Kidney (tissue), 14 donors: ENCODE results near the gene LAMP5. TPM values are rescaled to one million over a fixed set of nuclear protein-coding genes. Genes with fewer than 3 reads are reported as not detected.
A peak's percentile ranks its signal among the peaks of the same experiment; 100 is the strongest.

Source experiments
- DNase-seq, 5 donors: peaks; one replicate each; pipeline ENCODE4 v3.0.0-alpha.2; 2013 to 2020
- FAIRE-seq: peaks from 2 replicates; lab custom pipeline; 2012; peaks lifted over from hg19 to GRCh38; lab: Jason Lieb, UNC
- H3K27ac ChIP-seq, 2 donors: one replicate each; pipeline ENCODE4 v1.7.0; 2013; ENCODE audit warnings: low read depth in 2 of 2, low read length in 2 of 2, inconsistent platforms in 1 of 2
- H3K27me3 ChIP-seq: one replicate; pipeline ENCODE4 v1.7.1; 2013; ENCODE audit warnings: low read length, inconsistent platforms; ENCODE audit not compliant: control insufficient read depth, insufficient read depth
- H3K36me3 ChIP-seq, 3 donors: one replicate each; pipeline versions ENCODE4 v1.7.0 to v1.7.1; 2013; ENCODE audit warnings: low read length in 3 of 3, control low read depth in 1 of 3, inconsistent platforms in 1 of 3; ENCODE audit not compliant: insufficient read depth in 3 of 3, control insufficient read depth in 2 of 3
- H3K4me1 ChIP-seq, 3 donors: one replicate each; pipeline versions ENCODE4 v1.7.0 to v1.7.1; 2013; ENCODE audit warnings: low read length in 3 of 3, inconsistent platforms in 1 of 3, low read depth in 1 of 3; ENCODE audit not compliant: control insufficient read depth in 2 of 3, insufficient read depth in 2 of 3
- H3K4me3 ChIP-seq, 3 donors: one replicate each; pipeline versions ENCODE4 v1.7.0 to v1.8.1; 2013; ENCODE audit warnings: low read length in 3 of 3, control low read depth in 1 of 3, inconsistent platforms in 1 of 3
- H3K9ac ChIP-seq, 3 donors: one replicate each; pipeline versions ENCODE4 v1.7.0 to v1.7.1; 2013; ENCODE audit warnings: low read length in 3 of 3, control low read depth in 1 of 3, inconsistent platforms in 1 of 3
- H3K9me3 ChIP-seq, 3 donors: one replicate each; pipeline versions ENCODE4 v1.7.0 to v1.7.1; 2013; ENCODE audit warnings: low read length in 3 of 3, control low read depth in 1 of 3, inconsistent platforms in 1 of 3; ENCODE audit not compliant: control insufficient read depth in 2 of 3, insufficient read depth in 1 of 3
- CTCF ChIP-seq: IDR thresholded peaks from 3 replicates; pipeline ENCODE4 v1.5.1; 2012; ENCODE audit warnings: mild to moderate bottlenecking, moderate library complexity, borderline replicate concordance; ENCODE audit not compliant: insufficient read depth; ENCODE audit errors: extremely low read depth
- intact Hi-C: fragments of 100-400 bp; cut with DNase I; formaldehyde crosslinking; loops from one replicate; pipeline ENCODE4 v1.11.1; 2022
- polyA plus RNA-seq: library from polyadenylated mRNA; stranded (reverse); fragments of 350-450 nt; fragmentation: Illumina TruSeq; extraction: RNeasy Lipid Tissue Mini Kit (QIAGEN cat#74804); gene quantifications from one replicate; pipeline ENCODE4 v1.2.3, GENCODE V29; 2014; ENCODE audit warnings: low read depth, low replicate concordance; ENCODE audit not compliant: insufficient read depth
- total RNA-seq: library from RNA; stranded (reverse); fragmentation: NEBNext Ultra II Directional; extraction: Animal tissue kit (Norgen Biotek cat#: 25700); gene quantifications from one replicate; pipeline ENCODE4 v1.2.1, GENCODE V29; 2021
- donor health status: control.
- donor health status: control.
- donor health status: control.
- donor health status: control.
- donor health status: control.
- donor health status: DM: yes; HTN: yes; CAD: no.
- donor health status: Normal renal cell carcinoma (clear cell type).

LAMP5 gene
- total and polyA plus RNA-seq, 2 donors from 2014 or later, result 0.82 to 3.2 TPM

GRCh38 chr20:9500121-9500520 lies 14.3 kb upstream of the LAMP5 start:
- H3K36me3 ChIP-seq, result no peaks in the 10 kb centered on the region
- no peak for TF ChIP-seq CTCF
- no peak overlapping the region for H3K27ac ChIP-seq
- H3K4me3 ChIP-seq, result no peak overlapping the region
- no peaks in the 10 kb centered on the region for H3K27me3 ChIP-seq
- intact Hi-C loops, result no loop called here
- peak in 2 of 5 donors; percentile 27 to 30 for DNase-seq
- H3K9ac ChIP-seq, result no peak overlapping the region
- FAIRE-seq, result no peak
- no peaks in the 10 kb centered on the region for H3K9me3 ChIP-seq
- H3K4me1 ChIP-seq, result no peaks in the 10 kb centered on the region

- H3K4me1 ChIP-seq, result no peaks in the 10 kb centered on the region
- FAIRE-seq (no peak), DNase-seq (no peak)
- no peak overlapping the region for H3K27ac ChIP-seq
- H3K4me3 ChIP-seq, result no peak overlapping the region
- no peaks in the 10 kb centered on the region for H3K36me3 ChIP-seq
- H3K9ac ChIP-seq, result no peak overlapping the region
- H3K27me3 ChIP-seq, result peaks cover 10% of the 10 kb centered on the region
- intact Hi-C loops, result no loop called here
- no peak for TF ChIP-seq CTCF
- no peaks in the 10 kb centered on the region for H3K9me3 ChIP-seq
Observed at GRCh38 chr20:9501473-9501872, 12.9 kb upstream of the LAMP5 start.

GRCh38 chr20:9503526-9504245 lies 10.7 kb upstream of the LAMP5 start:
- Histone ChIP-seq H3K36me3 (no peaks in the 10 kb centered on the region), H3K9ac (no peak overlapping the region), H3K27ac (no peak overlapping the region), H3K4me3 (no peak overlapping the region), H3K27me3 (peaks cover 13% of the 10 kb centered on the region), H3K9me3 (no peaks in the 10 kb centered on the region), H3K4me1 (peaks cover 0 to 2% (median 0%) of the 10 kb centered on the region in 3 donors)
- FAIRE-seq, result no peak
- TF ChIP-seq CTCF, result no peak
- DNase-seq, result peak in 2 of 5 donors; percentile 16 to 58
- intact Hi-C loops, result no loop called here
